Mucosa of stomach (tissue), 1 donor: ENCODE measurements around the gene WIF1.

Experiments used
- H3K27me3 ChIP-seq: one replicate; pipeline ENCODE4 v1.7.0; 2013; ENCODE audit warnings: mild to moderate bottlenecking, low read length; ENCODE audit not compliant: control insufficient read depth, insufficient read depth
- H3K36me3 ChIP-seq: one replicate; pipeline ENCODE4 v1.7.0; 2013; ENCODE audit warnings: low read length; ENCODE audit not compliant: control insufficient read depth, insufficient read depth
- H3K4me1 ChIP-seq: one replicate; pipeline ENCODE4 v1.7.0; 2013; ENCODE audit warnings: mild to moderate bottlenecking, low read length; ENCODE audit not compliant: control insufficient read depth, insufficient read depth
- H3K4me3 ChIP-seq: one replicate; pipeline ENCODE4 v1.7.0; 2013; ENCODE audit warnings: low read length
- H3K9ac ChIP-seq: one replicate; pipeline ENCODE4 v1.7.0; 2013; ENCODE audit warnings: mild to moderate bottlenecking, low read length, moderate library complexity
- H3K9me3 ChIP-seq: one replicate; pipeline ENCODE4 v1.7.0; 2013; ENCODE audit warnings: mild to moderate bottlenecking, low read length, moderate library complexity; ENCODE audit not compliant: control insufficient read depth
- donor health status: Pancreatic carcinoma.

Gene WIF1

DNA sequence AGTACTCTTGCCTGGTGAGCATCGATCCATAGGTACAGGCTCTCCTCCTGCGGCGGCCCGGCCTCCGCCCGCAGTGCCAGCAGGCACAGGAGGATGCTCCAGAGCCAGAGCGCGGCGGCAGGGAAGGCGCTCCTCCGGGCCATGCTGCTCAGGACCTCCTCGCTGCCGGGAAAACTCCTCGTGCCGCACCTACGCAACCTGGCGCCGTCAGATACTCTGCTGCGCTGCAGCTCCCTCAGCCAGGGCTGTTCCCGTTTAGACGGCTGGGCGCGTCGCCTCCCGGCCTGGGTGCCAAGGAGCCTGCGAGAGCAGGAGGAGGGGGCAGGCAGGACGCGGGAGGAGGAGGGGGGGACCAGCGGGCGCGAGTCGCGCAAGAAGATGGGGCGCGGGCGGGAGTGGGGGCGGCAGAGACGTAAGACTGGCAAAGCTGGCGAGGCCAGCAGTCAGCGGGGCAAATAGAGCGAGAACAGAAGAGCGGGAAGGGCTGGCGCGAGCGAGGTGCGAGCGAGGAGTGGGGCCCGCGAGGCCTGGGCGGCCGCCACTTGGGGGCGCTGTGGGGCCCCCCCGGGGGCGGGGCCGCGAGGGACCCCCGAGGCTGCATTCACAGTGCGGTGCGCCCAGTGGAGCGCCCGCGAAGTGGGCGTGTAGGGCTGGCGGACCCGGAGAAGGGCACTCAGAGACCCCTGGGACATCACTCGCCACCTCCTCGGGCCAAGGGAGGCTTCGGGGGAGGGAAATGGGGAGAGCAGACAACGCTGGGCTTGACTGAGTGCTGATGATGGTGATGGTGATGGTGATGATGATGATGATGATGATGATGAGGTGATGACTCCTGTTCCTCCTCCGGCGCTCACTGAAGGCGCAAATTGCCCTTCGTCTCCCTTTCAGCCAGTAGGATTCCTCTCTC is at the start of gene WIF1:
WIF1 (minus strand) TSS at position 257 of the 907 bp plus-strand sequence; CDS start at position 143, 114 bp downstream.
- Histone ChIP-seq H3K9me3 (no peaks in the 10 kb centered on the region), H3K9ac (no peak within 1 kb of the TSS), H3K4me1 (peaks cover 9% of the 10 kb centered on the region), H3K4me3 (no peak within 1 kb of the TSS), H3K27me3 (peaks cover 37% of the 10 kb centered on the region), H3K36me3 (no peaks in the 10 kb centered on the region)

DNA sequence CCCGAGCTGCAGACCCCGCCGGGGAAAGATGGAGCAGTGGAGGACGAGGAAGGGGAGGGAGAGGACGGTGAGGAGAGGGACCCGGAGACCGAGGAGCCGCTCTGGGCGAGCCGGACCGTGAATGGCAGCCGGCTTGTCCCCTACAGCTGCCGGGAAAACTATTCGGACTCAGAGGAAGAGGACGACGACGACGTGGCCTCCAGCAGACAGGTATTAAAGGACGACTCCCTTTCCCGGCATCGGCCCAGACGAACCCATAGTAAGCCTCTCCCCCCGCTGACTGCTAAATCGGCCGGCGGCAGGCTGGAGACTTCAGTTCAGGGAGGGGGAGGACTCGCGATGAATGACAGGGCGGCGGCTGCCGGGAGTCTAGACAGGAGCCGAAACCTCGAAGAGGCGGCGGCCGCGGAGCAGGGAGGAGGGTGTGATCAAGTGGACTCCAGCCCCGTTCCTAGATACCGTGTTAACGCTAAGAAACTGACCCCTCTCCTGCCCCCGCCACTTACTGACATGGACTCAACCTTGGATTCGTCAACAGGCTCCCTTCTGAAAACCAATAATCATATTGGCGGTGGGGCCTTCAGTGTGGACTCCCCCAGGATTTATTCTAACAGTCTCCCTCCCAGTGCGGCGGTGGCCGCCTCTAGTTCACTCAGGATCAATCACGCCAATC is 49.2 kb upstream of the WIF1 start:
- Histone ChIP-seq H3K9ac (peak overlapping the region; percentile 93), H3K36me3 (no peaks in the 10 kb centered on the region), H3K9me3 (no peaks in the 10 kb centered on the region), H3K4me1 (peaks cover 18% of the 10 kb centered on the region), H3K27me3 (no peaks in the 10 kb centered on the region), H3K4me3 (peak overlapping the region; percentile 43)

DNA sequence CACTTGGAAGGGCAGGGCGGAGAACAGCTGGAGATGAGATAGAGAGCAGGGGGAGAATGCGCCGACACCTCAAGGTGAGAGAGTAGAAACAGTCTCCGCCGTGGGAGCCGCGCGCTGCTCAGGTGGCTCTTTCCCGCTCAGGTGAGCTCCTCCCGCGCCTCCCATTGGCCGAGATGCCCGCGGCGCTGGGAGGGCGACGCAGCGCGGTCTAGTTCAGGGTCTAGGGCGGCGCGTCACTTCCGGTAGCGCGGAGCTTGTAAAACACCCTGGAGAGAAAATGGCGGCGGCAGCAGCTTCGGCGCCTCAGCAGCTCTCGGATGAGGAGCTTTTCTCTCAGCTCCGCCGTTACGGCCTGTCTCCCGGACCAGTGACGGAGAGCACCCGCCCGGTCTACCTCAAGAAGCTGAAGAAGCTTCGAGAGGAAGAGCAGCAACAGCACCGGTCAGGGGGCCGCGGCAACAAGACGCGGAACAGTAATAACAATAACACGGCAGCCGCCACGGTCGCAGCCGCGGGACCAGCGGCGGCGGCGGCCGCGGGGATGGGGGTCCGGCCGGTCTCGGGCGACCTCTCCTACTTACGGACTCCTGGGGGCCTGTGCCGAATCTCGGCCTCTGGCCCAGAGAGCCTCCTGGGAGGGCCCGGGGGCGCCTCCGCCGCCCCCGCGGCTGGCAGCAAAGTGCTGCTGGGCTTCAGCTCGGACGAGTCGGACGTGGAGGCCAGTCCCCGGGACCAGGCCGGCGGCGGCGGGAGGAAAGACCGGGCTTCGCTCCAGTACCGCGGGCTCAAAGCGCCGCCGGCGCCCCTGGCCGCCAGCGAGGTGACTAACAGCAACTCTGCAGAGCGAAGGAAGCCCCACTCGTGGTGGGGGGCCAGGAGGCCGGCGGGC is 48.5 kb upstream of the WIF1 start, which contains the start of gene LEMD3:
LEMD3 (plus strand) TSS at position 264 of the 889 bp plus-strand sequence; CDS start at position 278, 14 bp downstream.
- Histone ChIP-seq H3K36me3 (no peaks in the 10 kb centered on the region), H3K27me3 (no peaks in the 10 kb centered on the region), H3K9me3 (no peaks in the 10 kb centered on the region), H3K4me1 (peaks cover 18% of the 10 kb centered on the region), H3K9ac (peak within 1 kb of the TSS; percentile 93), H3K4me3 (peak within 1 kb of the TSS; percentile 43)

DNA sequence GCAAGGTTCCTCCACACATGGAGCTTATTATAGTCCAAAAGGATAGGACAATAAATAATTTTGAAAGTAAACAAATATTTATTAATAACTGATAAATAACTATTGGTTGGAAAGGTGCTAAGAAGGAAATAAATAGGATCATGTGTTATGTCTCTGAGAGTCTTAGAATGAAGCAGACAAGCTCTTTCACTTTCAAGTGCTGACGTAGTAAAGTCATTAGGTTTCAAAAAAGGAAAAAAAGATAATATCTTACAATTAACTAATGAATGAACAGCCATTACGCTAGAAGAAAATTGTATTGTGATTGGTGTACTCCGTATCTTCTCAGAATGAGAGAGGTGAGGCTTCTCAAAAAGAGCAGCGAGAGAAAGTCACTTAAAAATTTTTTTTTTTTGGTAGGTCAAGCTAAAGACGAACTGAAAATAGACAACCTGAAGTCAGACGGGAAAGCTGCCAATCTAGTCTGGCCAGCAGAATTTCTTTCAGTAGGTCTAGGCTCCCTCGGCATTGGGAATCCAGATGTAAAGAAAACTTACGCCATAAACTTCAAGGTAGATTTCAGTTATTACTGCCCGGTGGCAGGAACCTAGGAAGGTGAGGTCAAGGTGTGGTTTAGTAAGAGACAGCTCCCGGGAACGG is 47.7 kb upstream of the WIF1 start:
- Histone ChIP-seq H3K4me3 (peak overlapping the region; percentile 43), H3K36me3 (no peaks in the 10 kb centered on the region), H3K9ac (peak overlapping the region; percentile 93), H3K27me3 (no peaks in the 10 kb centered on the region), H3K9me3 (no peaks in the 10 kb centered on the region), H3K4me1 (peaks cover 17% of the 10 kb centered on the region)

- Histone ChIP-seq H3K9ac (no peak overlapping the region), H3K27me3 (no peaks in the 10 kb centered on the region), H3K36me3 (no peaks in the 10 kb centered on the region), H3K9me3 (no peaks in the 10 kb centered on the region), H3K4me3 (no peak overlapping the region), H3K4me1 (no peaks in the 10 kb centered on the region)
Measured at GRCh38 chr12:65164774-65165173, 43.7 kb upstream of the WIF1 start.

DNA sequence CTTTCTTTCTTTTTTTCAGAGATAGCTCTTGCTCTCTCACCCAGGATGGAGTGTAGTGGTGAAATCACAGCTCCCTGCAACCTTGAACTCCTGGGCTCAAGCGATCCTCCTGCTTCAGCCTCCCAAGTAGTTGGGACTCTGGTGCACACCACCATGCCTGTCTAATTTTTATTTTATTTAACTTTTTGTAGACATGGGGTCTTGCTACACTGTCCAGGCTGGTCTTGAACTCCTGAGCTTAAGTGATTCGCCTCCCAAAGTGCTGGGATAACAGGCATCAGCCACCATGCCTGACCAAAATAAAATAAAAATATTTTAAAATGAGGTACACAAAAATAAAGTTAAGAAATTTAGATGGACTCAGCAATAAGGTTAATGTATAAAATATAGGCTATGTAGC is 43.1 kb upstream of the WIF1 start:
- no peaks in the 10 kb centered on the region for H3K36me3 ChIP-seq
- H3K27me3 ChIP-seq, result no peaks in the 10 kb centered on the region
- H3K9me3 ChIP-seq, result no peaks in the 10 kb centered on the region
- H3K4me1 ChIP-seq, result no peaks in the 10 kb centered on the region
- H3K4me3 ChIP-seq, result no peak overlapping the region
- no peak overlapping the region for H3K9ac ChIP-seq

DNA sequence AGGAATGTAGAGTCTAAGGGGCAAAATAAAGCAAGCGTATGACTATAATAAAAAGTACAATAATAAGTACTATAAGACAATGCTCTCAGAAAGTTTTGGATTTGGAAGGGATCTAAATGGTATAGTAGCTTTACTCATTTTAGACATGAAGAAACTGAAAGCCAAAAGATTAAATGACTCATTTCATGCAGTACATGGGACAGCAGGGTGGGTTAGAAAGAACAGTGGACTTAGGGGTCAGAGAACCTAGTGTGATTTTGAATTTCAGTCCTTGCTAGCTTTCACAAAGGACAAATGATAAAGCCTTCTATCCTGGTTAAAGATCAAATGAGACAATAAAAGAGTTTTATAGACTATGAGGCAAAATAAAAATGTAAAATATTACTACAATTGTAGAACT is 41.5 kb upstream of the WIF1 start:
- no peaks in the 10 kb centered on the region for H3K27me3 ChIP-seq
- H3K4me1 ChIP-seq, result no peaks in the 10 kb centered on the region
- no peak overlapping the region for H3K9ac ChIP-seq
- no peaks in the 10 kb centered on the region for H3K36me3 ChIP-seq
- H3K4me3 ChIP-seq, result no peak overlapping the region
- no peaks in the 10 kb centered on the region for H3K9me3 ChIP-seq

GRCh38 chr12:65157091-65157490 is 36.0 kb upstream of the WIF1 start:
- no peaks in the 10 kb centered on the region for H3K4me1 ChIP-seq
- no peaks in the 10 kb centered on the region for H3K9me3 ChIP-seq
- no peak overlapping the region for H3K4me3 ChIP-seq
- H3K36me3 ChIP-seq, result no peaks in the 10 kb centered on the region
- H3K9ac ChIP-seq, result no peak overlapping the region
- H3K27me3 ChIP-seq, result no peaks in the 10 kb centered on the region

- Histone ChIP-seq H3K9ac (no peak overlapping the region), H3K4me3 (no peak overlapping the region), H3K9me3 (no peaks in the 10 kb centered on the region), H3K27me3 (no peaks in the 10 kb centered on the region), H3K4me1 (no peaks in the 10 kb centered on the region), H3K36me3 (no peaks in the 10 kb centered on the region)
Measured at GRCh38 chr12:65156366-65156841, 35.3 kb upstream of the WIF1 start.

- Histone ChIP-seq H3K4me1 (no peaks in the 10 kb centered on the region), H3K9me3 (no peaks in the 10 kb centered on the region), H3K9ac (no peak overlapping the region), H3K4me3 (no peak overlapping the region), H3K36me3 (no peaks in the 10 kb centered on the region), H3K27me3 (no peaks in the 10 kb centered on the region)
Measured at GRCh38 chr12:65155784-65156183, 34.7 kb upstream of the WIF1 start.

- Histone ChIP-seq H3K4me3 (no peak overlapping the region), H3K36me3 (no peaks in the 10 kb centered on the region), H3K27me3 (no peaks in the 10 kb centered on the region), H3K9me3 (no peaks in the 10 kb centered on the region), H3K4me1 (no peaks in the 10 kb centered on the region), H3K9ac (no peak overlapping the region)
Measured at GRCh38 chr12:65152596-65152995, 31.5 kb upstream of the WIF1 start.
